K562 treated with DMSO at 1 percent for 12 hours (cell line): ENCODE data around the gene SIM1. TPM values are rescaled to one million over a fixed set of nuclear protein-coding genes. Genes with fewer than 3 reads are reported as not detected.

ENCODE experiments used
- total RNA-seq: library from RNA; unstranded; fragments of 300-600 nt; gene quantifications from 2 replicates; pipeline ENCODE4 v1.2.3, GENCODE V29; 2022; ENCODE audit not compliant: insufficient read depth

SIM1 gene
- not detected in 2 replicates for total RNA-seq

GRCh38 chr6:100464903-100465700 lies at the start of gene SIM1:
SIM1 (minus strand) TSS chr6:100464921; CDS start chr6:100463468, 1,453 bp downstream.

